ENCODE data around the gene STUB1.

GRCh38 chr16:636206-637080, 43.8 kb upstream of the STUB1 start, which contains the start of gene METTL26:
- no peak for TF ChIP-seq EZH2 (IDR thresholded peaks at IDR 0.05)
- TF ChIP-seq POLR2AphosphoS5 (IDR thresholded peaks at IDR 0.05; ENCODE audit: borderline replicate concordance, low read depth, low read length) = peak; percentile 86; the same call in 1 of the 2 replicates

Measured in SK-N-MC (cell line).